GM12878 (cell line): ENCODE data around the gene KRT73. TPM values are rescaled to one million over a fixed set of nuclear protein-coding genes. Genes with fewer than 3 reads are reported as not detected.

ENCODE experiments used
- ATAC-seq: fragments of 200-7000 bp; cut with Tn5 transposase; 3 replicates; pipeline ENCODE4 v1.9.1; 2020; ENCODE audit warnings: mild to moderate bottlenecking, moderate library complexity
- BruUV-seq: library from RNA; stranded (reverse); fragments of 400-500 nt; replicated peaks from 2 replicates; lab custom pipeline; 2021; lab: Mats Ljungman, UMichigan
- CTCF ChIA-PET: fragments of 300-600 bp; sonication (Branson Sonifier 250); formaldehyde crosslinking; extraction: SDS; loops from one replicate; lab custom pipeline; 2021; ENCODE audit warnings: inconsistent platforms; lab: Yijun Ruan, JAX
- POLR2A ChIA-PET: fragments of 350-600 bp; formaldehyde crosslinking; extraction: SDS; loops from one replicate; lab custom pipeline; 2021; ENCODE audit warnings: inconsistent platforms; lab: Charles Lee
- RAD21 ChIA-PET: fragments of 300-600 bp; sonication (Branson Sonifier 250); formaldehyde crosslinking; loops from one replicate; lab custom pipeline; 2023; ENCODE audit warnings: antibody characterized with exemption; ENCODE audit not compliant: unreplicated experiment; lab: Charles Lee
- SMC1A ChIA-PET: fragments of 300-600 bp; sonication (Branson Sonifier 250); formaldehyde crosslinking; loops from one replicate; lab custom pipeline; 2023; ENCODE audit not compliant: unreplicated experiment, uncharacterized antibody; lab: Charles Lee
- DNase-seq: peaks from one replicate; pipeline ENCODE4 v3.0.0-alpha.2; 2011; ENCODE audit warnings: low read depth, low spot score
- FAIRE-seq: peaks from 3 replicates; lab custom pipeline; 2011; peaks lifted over from hg19 to GRCh38; lab: Jason Lieb, UNC
- H2AFZ ChIP-seq: 2 replicates; pipeline ENCODE4 v1.6.0; 2011; ENCODE audit warnings: low read depth, low read length, control low read depth; ENCODE audit not compliant: control insufficient read depth
- H3K27ac ChIP-seq: 2 replicates; pipeline ENCODE4 v1.5.1; 2011; ENCODE audit warnings: control low read depth; ENCODE audit not compliant: control insufficient read depth, insufficient read depth
- H3K27me3 ChIP-seq, 2 experiments: replicated peaks in 1 of 2; 2 replicates each; pipeline versions ENCODE4 v1.6.0 to v1.6.1; 2011; ENCODE audit warnings: low read length in 1 of 2; ENCODE audit not compliant: control insufficient read depth in 2 of 2, insufficient read depth in 2 of 2
- H3K36me3 ChIP-seq, 2 experiments: 2 replicates each; pipeline ENCODE4 v1.5.1; 2011; ENCODE audit warnings: low read length in 1 of 2; ENCODE audit not compliant: control insufficient read depth in 2 of 2, insufficient read depth in 2 of 2
- H3K4me1 ChIP-seq: 2 replicates; pipeline ENCODE4 v1.6.1; 2011; ENCODE audit warnings: mild to moderate bottlenecking, low read length, moderate library complexity, mixed read lengths; ENCODE audit not compliant: control insufficient read depth, insufficient read depth
- H3K4me2 ChIP-seq: 2 replicates; pipeline ENCODE4 v1.6.0; 2011; ENCODE audit warnings: control low read depth; ENCODE audit not compliant: control insufficient read depth, insufficient read depth
- H3K4me3 ChIP-seq: fragments of 200-600 bp; sonication (generic); 2 replicates; pipeline ENCODE4 v1.5.1; 2016
- H3K79me2 ChIP-seq: 2 replicates; pipeline ENCODE4 v1.6.0; 2011; ENCODE audit warnings: low read length; ENCODE audit not compliant: control insufficient read depth, insufficient read depth
- H3K9ac ChIP-seq: 2 replicates; pipeline ENCODE4 v1.8.0; 2011; ENCODE audit warnings: low read length, control low read depth, mixed read lengths; ENCODE audit not compliant: control insufficient read depth, insufficient read depth
- H3K9me3 ChIP-seq: replicated peaks from 3 replicates; pipeline ENCODE4 v1.5.1; 2011; ENCODE audit warnings: mild to moderate bottlenecking, low read length; ENCODE audit not compliant: control insufficient read depth, insufficient read depth
- H4K20me1 ChIP-seq: 2 replicates; pipeline ENCODE4 v1.6.0; 2011; ENCODE audit not compliant: control insufficient read depth, insufficient read depth
- ATF7 ChIP-seq: fragments of 450-650 bp; IDR thresholded peaks from 2 replicates; pipeline ENCODE4 v1.6.1; 2016; ENCODE audit warnings: low read depth, mild to moderate bottlenecking
- CBFB ChIP-seq: IDR thresholded peaks from 2 replicates; pipeline ENCODE4 v1.6.1; 2016; ENCODE audit warnings: antibody characterized with exemption, low read depth
- CEBPB ChIP-seq, 2 experiments: fragments of 150-350 bp in 1 of 2; IDR thresholded peaks; 2 replicates each; pipeline ENCODE4 v1.6.1; 2012 to 2014; ENCODE audit warnings: low read depth in 2 of 2, low read length in 2 of 2, borderline replicate concordance in 1 of 2, inconsistent platforms in 1 of 2
- CHD4 ChIP-seq: fragments of 200-600 bp; sonication (generic); IDR thresholded peaks from 2 replicates; pipeline ENCODE4 v1.6.1; 2016; ENCODE audit warnings: mild to moderate bottlenecking
- CREM ChIP-seq: IDR thresholded peaks from 2 replicates; pipeline ENCODE4 v1.6.1; 2014; ENCODE audit warnings: antibody characterized with exemption, low read depth
- JUNB ChIP-seq: IDR thresholded peaks from 2 replicates; pipeline ENCODE4 v1.6.1; 2016; ENCODE audit warnings: antibody characterized with exemption, mild to moderate bottlenecking
- MAX ChIP-seq: IDR thresholded peaks from 2 replicates; pipeline ENCODE4 v1.6.1; 2012; ENCODE audit warnings: low read depth, low read length, improper control_type of control experiment
- NBN ChIP-seq: fragments of 450-650 bp; IDR thresholded peaks from 2 replicates; pipeline ENCODE4 v1.6.1; 2016
- PAX8 ChIP-seq: fragments of 450-650 bp; IDR thresholded peaks from 2 replicates; pipeline ENCODE4 v1.6.1; 2017; ENCODE audit warnings: mild to moderate bottlenecking, moderate library complexity
- SIN3A ChIP-seq: IDR thresholded peaks from 2 replicates; pipeline ENCODE4 v1.6.1; 2012; ENCODE audit warnings: low read depth, low read length, improper control_type of control experiment
- SREBF1 ChIP-seq: IDR thresholded peaks from 2 replicates; pipeline ENCODE4 v1.6.1; 2012; ENCODE audit warnings: mild to moderate bottlenecking, low read length
- STAT1 ChIP-seq: fragments of 450-650 bp; conservative IDR thresholded peaks from 2 replicates; pipeline ENCODE4 v1.6.1; 2014; ENCODE audit warnings: antibody characterized with exemption, mild to moderate bottlenecking
- WRNIP1 ChIP-seq: IDR thresholded peaks from 2 replicates; pipeline ENCODE4 v1.6.1; 2011; ENCODE audit warnings: low read depth, low read length, improper control_type of control experiment, borderline replicate concordance
- ZBTB4 ChIP-seq: fragments of 450-650 bp; formaldehyde crosslinking; IDR thresholded peaks from 2 replicates; pipeline ENCODE4 v1.4.0; 2022; ENCODE audit warnings: mild to moderate bottlenecking, moderate library complexity
- ZNF217 ChIP-seq: fragments of 450-650 bp; IDR thresholded peaks from 2 replicates; pipeline ENCODE4 v1.6.1; 2017; ENCODE audit warnings: antibody characterized with exemption, mild to moderate bottlenecking
- ZNF592 ChIP-seq: fragments of 450-650 bp; IDR thresholded peaks from 2 replicates; pipeline ENCODE4 v1.6.1; 2017; ENCODE audit warnings: mild to moderate bottlenecking, moderate library complexity
- ZSCAN29 ChIP-seq: fragments of 450-650 bp; IDR thresholded peaks from 2 replicates; pipeline ENCODE4 v1.6.1; 2017; ENCODE audit warnings: mild to moderate bottlenecking, moderate library complexity
- WGBS: methylation state at CpG from one replicate; pipeline ENCODE4 v1.1.6; 2016; ENCODE audit warnings: low lambda C conversion rate; ENCODE audit not compliant: insufficient replicate concordance, insufficient coverage; ENCODE audit errors: missing lambda C conversion rate; 5-methylcytosine and 5-hydroxymethylcytosine counted together
- in situ Hi-C: fragments of 300-500 bp; cut with MboI; formaldehyde crosslinking; loops from 9 replicates; pipeline ENCODE4 v1.14.3; 2018; ENCODE audit warnings: mixed read lengths
- intact Hi-C: fragments of 100-400 bp; cut with micrococcal nuclease; formaldehyde crosslinking; loops from one replicate; pipeline ENCODE4 v1.14.2; 2022; ENCODE audit not compliant: unreplicated experiment
- polyA plus RNA-seq, 11 experiments: library from polyadenylated mRNA; depleted of rRNA in 4 of 11; unstranded in 6 of 11; stranded (reverse) in 5 of 11; fragments of >200 nt; fragmentation: Nextera tagmentation in 4 of 11; fragmentation: Illumina TruSeq in 1 of 11; extraction: Ambion mirVana in 4 of 11; extraction: Trizol in 1 of 11; gene quantifications; 1 replicate in 1 of 11; 2 replicates in 10 of 11; pipeline versions ENCODE4 v1.2.1 to v1.2.3, GENCODE V29; 2011 to 2016; ENCODE audit warnings: inconsistent platforms in 2 of 11, missing spikeins in 2 of 11, low read depth in 1 of 11
- total RNA-seq, 4 experiments: library from RNA; depleted of rRNA in 3 of 4; stranded (reverse); fragments of >200 nt in 3 of 4; fragmentation: Illumina TruSeq in 1 of 4; extraction: Trizol in 1 of 4; gene quantifications; 2 replicates each; pipeline versions ENCODE4 v1.2.1 to v1.2.3, GENCODE V29; 2013 to 2021
- TF ChIP-seq, protein P1 (sequence below): fragments of 450-650 bp; IDR thresholded peaks from 2 replicates; pipeline ENCODE4 v1.6.1; 2017; ENCODE audit warnings: low read depth, mild to moderate bottlenecking, moderate library complexity

The KRT73 gene
- total and polyA plus RNA-seq, 10 of the 15 experiments (the other 5 are each of a cell fraction or from before 2014, with no cell fraction given), result not detected

DNA sequence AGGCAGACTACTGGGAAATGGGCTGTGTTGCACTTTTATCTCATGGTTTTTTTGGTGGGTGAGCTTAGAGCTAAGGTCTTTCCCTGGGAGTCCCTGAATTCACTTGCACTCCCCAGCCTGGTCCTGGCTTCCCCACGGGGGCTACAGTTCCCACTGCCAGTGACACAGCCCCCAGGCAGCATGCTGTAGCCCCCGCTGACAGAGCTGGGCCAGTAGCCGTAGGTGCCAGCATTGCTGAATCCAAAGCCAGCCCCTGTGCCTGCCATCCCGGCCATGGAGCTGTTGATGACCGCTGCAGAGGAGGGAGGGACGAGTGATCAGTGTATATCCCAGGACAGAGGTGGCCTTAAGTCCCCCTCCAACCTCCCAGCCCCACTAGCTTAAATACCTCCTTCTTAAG lies 10.2 kb downstream of the KRT73 start:
- H3K4me3 ChIP-seq, result no peak overlapping the region
- TF ChIP-seq SIN3A (no peak), MAX (no peak), ATF7 (no peak), CHD4 (no peak), WRNIP1 (no peak), JUNB (no peak), CEBPB (IDR thresholded peaks at IDR 0.05; ENCODE audit: borderline replicate concordance in 1 of 2, low read depth in 2 of 2, low read length in 2 of 2) (no peak), SREBF1 (no peak), ZBTB4 (CRISPR knock-in tag) (no peak), CREM (no peak), NBN (no peak), PAX8 (no peak), STAT1 (no peak), CBFB (no peak), ZSCAN29 (no peak), ZNF217 (no peak), ZNF592 (no peak)
- TF ChIP-seq, protein P1, sequence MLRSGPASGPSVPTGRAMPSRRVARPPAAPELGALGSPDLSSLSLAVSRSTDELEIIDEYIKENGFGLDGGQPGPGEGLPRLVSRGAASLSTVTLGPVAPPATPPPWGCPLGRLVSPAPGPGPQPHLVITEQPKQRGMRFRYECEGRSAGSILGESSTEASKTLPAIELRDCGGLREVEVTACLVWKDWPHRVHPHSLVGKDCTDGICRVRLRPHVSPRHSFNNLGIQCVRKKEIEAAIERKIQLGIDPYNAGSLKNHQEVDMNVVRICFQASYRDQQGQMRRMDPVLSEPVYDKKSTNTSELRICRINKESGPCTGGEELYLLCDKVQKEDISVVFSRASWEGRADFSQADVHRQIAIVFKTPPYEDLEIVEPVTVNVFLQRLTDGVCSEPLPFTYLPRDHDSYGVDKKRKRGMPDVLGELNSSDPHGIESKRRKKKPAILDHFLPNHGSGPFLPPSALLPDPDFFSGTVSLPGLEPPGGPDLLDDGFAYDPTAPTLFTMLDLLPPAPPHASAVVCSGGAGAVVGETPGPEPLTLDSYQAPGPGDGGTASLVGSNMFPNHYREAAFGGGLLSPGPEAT, result no peak
- H3K4me2 ChIP-seq, result no peak overlapping the region
- H2AFZ ChIP-seq, result no peak overlapping the region
- no peaks in the 10 kb centered on the region for H3K4me1 ChIP-seq
- no peaks in the 10 kb centered on the region for H3K36me3 ChIP-seq
- H3K9ac ChIP-seq, result no peak overlapping the region
- in situ Hi-C loops (no loop called here), intact Hi-C loops (no loop called here)
- peaks cover 0 to 3% of the 10 kb centered on the region in 2 experiments; a peak in 2 of 4 replicates for H3K27me3 ChIP-seq
- CTCF ChIA-PET, result no interaction called here
- no peaks in the 10 kb centered on the region for H3K9me3 ChIP-seq
- RAD21 ChIA-PET, result no interaction called here
- no peak for DNase-seq
- no peaks in the 10 kb centered on the region for H4K20me1 ChIP-seq
- FAIRE-seq, result no peak
- 4% methylated on average over 6 of the region's 6 CpGs for WGBS
- H3K79me2 ChIP-seq, result no peaks in the 10 kb centered on the region
- POLR2A ChIA-PET, result no interaction called here
- no peak for ATAC-seq
- H3K27ac ChIP-seq, result no peak overlapping the region
- no TSS peak for BruUV-seq
- SMC1A ChIA-PET, result no interaction called here
